NCI-H1694 treated with DMSO at 0.1 percent for 48 hours (cell line): ENCODE measurements around the gene RNF166.
"Not testable (repeated sequence)": the region's sequence is repeated elsewhere in the genome, so short reads cannot be mapped to it uniquely, and the experiment has no call there.

Source experiments
- DNase-seq: peaks from one replicate; lab custom pipeline; 2025; lab: John Stamatoyannopoulos, UW

The RNF166 gene

DNA sequence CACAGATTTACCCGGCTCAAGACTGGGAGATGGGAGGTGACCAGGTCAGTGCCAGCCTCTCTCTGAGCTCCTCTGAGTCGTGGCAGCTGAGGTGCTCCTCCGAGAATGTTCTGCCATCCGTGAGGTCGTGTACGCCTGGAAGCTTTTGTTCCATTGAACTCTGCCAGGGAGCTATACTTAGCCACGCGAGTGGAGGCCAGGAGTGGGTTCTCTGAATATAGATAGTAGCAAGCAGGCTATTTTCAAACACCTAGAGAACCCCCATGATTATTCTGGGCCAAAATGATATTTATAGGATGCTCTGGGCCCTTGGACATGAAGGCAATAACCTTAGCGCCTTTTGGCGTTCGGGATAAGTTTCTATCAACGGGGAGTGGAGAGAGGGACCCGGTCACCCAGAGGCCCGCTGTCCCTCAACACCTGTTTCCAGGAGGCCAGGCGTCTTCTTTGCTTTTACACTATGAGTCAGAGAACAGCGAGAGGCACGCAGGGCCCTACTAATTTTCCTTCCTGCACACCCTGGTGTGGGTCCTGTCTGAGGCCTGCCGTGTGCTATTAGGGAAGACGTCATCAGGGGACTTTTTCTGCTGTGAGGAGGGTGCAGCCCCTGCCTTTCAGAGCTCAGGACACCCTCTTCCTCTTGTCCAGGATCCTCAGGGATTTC is 32.4 kb downstream of the RNF166 start:
- DNase-seq = no peak

DNA sequence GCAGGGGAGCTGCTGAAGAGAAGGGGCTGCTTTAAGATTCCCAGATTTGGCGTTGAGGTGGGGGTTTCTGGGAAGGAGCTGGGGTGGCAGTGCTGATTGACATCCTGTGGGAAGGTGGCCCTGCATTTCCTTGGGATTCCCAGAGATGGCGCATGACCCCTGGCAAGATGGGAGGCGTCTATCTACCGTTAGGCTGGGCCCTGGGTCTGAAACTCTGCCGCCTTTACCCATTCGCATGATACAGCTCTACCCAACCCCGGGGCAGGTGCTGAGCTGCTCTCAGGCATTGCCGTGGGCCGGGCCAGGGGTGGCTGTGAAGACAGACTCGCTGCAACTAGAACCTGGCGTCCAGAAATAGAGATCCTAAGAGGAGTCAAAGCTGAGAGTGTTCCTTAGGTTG is 33.4 kb downstream of the RNF166 start:
- no peak for DNase-seq

DNA sequence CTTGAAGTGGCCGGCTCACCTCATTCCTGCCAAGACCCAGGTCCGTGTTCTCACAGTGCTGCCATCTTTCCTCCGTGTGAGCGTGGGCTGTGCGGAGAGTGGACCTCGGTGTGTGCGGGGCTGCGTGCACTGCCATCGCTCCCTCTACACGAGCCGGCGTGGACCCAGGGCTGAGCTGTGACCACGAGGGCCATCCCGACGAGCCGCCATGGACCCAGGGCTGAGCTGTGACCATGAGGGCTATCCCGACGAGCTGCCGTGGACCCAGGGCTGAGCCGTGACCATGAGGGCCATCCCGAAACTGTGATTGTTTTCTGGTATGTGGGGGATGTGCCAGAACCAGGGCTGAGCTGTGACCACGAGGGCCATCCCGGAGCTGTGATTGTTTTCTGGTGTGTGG is 34.4 kb downstream of the RNF166 start:
- DNase-seq = no peak

DNA sequence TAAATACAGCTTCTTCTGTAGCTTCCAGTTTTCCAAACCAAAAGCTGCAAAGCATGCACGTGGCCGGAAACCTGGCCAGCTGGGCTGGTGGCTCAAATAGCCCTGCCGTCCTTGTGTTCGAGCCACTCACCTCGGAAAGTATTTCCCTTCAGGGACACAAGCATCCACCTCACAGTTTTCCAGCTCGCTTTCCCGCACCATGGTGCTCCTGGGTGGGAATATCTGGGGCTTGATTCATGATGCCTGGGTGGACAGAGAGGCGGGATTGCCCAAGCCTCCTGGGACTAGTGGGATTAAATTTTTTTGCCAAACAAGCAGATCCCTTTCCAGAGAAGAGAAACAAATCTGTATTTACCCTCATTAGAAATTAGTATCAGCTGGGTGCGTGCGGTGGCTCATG is 36.2 kb downstream of the RNF166 start:
- no peak for DNase-seq

DNA sequence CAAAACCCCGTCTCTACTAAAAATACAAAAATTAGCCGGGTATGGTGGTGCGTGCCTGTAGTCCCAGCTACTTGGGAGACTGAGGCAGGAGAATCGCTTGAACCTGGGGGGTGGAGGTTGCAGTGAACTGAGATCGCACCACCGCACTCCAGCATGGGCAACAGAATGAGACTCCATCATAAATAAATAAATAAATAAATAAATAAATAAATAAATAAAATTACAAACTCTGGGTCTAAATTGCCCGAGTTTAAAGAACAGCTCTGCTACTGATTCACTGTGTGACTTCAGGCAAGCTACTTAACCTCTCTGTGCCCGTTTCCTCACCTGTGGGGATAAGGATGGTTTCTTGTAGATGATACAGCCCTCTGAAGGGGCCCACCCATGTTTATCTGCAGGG is 36.7 kb downstream of the RNF166 start:
- DNase-seq = not testable (repeated sequence)

DNA sequence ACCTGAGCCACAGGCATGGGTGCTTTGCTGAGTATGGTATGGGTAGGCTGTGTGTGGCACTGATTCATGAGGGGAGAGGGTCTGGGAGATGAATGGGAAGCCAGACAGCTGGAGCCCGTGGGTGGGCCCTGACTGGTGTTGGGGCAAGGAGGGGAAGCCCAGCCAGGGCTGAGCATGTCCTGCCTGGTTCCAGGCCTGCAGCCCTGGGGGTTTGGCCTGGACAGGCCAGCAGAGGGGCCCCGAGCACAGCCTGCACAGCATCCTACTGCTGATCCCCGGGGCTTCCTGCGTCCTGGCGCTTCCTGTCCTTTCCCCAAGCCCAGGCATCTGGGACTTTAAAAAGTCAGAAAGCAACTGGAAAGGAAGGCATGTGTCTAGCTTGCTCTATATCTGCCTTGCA is 38.7 kb downstream of the RNF166 start:
- DNase-seq = no peak

DNA sequence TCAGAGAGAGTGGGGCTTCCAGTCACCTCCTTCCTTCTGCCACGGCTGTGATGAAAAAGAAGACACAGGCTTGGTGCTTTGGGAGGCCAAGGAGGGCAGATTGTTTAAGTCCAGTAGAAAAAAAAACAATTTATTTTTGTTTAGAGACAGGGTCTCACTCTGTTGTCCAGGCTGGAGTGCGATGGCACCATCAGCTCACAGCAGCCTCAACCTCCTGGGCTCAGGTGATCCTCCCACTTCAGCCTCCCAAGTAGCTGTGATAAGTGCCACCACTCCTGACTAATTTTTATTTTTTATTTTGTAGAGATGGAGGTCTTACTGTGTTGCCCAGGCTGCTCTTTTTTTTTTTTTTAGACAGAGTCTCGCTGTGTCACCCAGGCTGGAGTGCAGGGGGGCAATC is 40.6 kb downstream of the RNF166 start:
- no peak for DNase-seq

DNA sequence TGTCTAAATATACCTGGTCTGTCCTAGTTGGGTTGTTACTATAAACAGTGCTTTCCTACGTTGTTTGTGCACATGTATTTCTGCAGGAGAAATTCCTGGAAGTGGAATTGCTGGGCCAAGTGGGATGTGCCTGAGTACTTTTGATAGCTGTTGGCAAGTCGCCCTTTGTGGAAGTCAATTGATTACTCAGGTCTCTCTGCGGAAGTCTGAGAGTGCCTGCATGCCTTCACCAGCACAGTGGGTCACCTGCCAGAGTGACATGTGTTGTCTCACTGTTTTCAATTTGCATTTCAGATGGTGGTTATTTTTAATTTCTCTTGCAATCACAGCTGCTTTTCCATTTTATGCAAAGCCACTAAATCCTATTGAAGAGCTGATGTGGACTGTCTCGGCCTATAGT is 41.1 kb downstream of the RNF166 start:
- no peak for DNase-seq

DNA sequence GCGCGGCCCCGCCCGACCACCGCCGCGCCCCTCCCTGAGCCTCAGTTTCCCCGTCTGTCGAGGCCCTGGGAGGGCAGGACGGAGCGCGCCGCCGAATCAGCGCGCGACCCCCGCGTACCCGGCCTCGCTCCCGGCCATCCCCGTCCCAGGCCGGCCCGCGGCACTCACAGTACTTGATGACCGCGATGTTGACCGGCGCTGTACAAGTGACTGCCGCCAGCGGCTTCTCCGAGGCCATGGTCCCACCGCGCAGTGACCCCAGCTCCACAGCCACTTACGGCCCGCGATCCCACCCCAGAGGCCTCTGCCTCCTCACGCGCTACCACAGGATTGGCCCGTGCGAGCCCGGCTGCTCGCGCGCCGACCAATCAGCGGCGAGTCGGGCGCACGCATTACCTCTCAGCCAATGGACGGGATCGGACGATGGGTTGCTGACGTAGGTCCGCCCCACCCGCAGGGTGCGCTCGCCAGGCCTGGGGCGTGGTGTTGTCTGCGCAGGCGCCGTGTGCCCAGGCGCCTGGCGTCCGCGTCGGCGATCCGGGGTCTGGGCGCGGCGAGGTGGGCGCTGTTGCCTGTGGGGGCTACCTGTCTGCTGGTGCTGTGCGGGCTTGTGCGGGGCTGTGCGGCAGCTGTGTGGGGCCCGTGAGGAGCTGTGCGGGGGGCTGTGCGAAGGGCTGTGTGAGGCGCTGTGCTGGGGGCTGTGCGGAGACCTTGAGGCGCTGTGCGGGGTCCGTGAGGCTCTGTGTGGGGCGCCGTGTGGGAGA is 43.2 kb downstream of the RNF166 start, which contains the start of gene MVD:
Gene MVD, minus strand, starts transcription at position 249 of the 764 bp plus-strand sequence. Its CDS starts 11 bp downstream, at position 238.
- DNase-seq = peak; percentile 90

DNA sequence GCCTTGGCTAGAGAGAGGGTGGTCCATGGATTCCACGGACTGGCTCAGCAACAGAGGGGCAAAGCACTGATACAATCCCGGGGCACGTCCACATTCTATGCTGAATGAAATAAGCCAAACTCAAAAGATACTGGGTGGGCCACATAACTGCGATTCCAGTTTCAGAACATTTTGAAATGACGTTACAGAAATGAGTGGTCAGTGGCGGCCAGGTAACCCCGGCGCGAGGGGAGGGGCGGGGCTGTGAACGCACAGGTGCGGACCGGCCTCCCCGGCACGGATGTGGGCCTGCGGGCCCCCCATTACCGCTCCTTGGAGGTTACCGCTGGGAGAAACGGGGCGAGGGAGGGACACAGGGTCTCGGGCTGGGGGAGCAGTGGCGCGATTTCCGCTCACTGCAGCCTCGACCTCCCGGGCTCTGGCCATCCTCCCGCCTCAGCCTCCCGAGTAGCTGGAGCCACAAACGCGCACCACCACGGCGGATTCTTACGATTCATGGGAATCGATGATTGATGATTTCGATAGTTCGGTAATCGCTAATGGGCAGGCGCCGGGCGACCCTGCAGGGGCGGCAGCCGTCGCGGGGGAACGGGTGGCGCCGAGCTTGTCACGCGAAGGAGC is 43.9 kb downstream of the RNF166 start:
- no peak for DNase-seq

DNA sequence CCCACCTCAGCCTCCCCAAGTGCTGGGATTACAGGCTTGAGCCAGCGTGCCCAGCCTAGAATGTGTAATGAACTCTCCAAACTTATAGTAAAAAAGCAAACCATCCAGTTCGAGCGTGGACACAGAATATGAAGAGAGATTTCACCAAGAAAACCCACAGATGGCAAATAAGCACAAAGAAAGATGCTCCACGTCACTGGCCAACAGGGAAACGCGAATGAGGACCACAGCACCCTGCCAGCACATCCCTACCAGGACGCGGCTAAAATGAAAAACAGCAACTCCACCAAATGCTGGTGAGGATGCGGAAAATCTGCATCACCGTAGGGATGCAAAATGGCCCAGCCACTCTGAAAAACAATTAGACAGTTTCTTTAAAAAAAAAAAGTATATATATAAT is 44.7 kb downstream of the RNF166 start:
- DNase-seq = no peak

DNA sequence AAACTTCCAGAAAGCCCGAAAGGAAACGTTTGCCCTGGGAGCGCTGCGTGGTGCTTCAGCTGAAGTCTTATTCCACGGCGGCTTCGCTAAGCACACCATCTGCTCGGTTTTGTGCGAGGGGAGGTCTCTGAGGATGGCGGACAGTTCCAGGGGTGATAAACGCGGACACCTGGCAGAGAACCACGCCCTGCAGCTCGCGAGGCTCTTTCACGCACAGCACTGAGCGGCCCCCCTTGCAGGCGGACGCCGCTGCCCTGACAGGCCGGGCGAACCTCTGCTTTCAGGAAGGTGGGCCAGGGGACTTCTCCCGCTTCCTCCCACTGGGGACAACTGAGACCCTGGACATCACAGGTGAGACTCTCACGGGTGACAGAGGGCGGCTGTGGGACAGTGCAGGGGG is 47.0 kb downstream of the RNF166 start:
- no peak for DNase-seq

DNA sequence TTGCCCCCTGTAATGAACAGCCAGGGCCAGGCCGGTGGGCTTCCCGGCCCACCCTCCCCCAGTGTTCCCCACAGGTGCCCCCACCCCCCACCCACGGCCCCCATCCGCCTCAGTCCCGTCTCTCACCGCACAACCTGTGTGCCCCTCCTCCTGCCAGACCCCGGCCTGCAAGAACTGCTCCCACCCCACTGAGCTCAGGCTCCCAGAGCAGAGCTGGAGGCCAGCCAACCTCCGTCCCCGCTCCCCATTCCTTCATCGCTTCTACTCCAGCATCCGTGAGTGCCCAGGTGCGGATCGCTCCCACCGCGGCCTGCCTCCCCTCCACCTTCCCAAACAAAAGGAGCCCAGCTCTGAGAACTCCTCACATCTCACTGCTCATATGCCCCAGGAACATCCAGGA is 47.5 kb downstream of the RNF166 start:
- no peak for DNase-seq

DNA sequence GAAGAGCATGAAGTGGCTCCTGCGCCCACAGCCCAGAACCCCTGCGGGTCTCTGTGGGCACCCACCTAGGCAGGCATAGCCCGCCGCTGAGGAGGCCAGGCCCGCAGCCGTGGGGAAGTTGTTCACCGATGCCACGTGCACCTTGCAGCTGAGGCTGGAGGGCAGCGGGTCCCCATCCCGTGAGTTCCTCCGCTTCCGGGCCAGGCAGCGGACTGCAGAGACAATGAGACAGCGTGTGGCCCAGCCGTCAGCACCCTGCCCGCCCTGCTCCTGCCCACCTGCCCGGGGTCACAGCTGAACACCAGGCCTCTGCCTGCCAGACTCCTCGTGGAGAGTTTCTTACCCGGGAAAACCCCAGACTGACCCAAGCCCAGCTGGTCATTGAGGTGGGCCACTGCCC is 48.8 kb downstream of the RNF166 start:
- no peak for DNase-seq

DNA sequence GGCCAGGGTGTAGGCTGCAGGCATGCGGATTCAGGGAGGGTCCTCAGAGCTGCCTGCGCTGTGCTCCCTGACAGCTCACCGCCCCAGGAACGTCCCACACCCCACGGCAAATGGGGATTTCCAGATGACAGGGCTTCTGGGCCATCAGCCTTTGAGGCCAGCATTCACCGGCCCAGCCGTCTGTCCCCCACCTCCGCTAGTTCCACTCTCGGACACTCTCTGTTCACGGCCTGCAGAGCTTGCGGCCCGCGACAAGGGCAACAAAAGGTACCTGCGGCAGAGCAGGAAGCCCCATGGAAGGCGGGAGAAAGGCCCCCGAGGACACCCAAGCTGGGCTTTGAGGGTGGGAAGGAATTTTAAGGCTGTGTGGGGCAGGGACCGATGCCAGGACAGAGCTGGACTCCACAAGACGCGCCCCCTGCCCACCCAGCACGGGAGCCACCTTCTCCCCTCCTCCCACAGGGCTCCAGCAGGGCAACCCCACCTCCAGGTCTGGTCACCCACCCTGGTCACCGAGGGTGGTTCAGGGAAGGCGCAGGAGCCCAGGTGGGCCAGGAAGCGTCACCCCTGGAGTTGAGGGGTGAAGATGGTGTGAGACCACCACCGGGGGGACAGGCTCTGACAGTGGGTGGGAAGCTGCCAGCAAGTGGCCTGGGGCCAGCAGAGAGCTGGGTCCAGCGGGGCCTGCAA is 49.8 kb downstream of the RNF166 start:
- no peak for DNase-seq

DNA sequence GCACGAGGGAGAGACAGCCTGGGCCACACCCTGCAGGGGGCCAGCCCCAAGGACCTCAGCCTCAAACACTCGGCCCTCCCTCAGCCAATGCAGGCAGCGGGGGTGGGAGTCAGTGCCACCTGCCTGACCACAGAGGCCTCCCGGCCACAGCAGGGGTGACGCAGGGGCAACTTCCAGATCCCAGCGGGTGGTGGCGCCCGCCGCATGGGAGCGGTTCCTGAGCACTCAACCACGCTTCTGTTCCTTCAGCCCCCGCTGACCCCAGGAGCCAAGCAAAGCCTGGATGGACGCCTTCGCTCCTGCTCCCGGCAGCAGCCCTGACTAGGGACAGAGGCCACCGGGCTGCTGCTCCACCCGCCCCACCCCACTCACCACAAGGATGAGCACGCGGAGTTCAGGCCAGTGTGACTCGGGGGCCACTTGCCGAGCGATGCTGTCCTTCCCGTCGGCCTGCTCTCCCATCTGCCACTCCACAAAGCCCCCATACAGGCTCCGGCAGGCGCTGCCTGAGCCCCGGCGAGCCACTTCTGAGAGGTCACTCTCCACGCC is 50.4 kb downstream of the RNF166 start:
- no peak for DNase-seq

DNA sequence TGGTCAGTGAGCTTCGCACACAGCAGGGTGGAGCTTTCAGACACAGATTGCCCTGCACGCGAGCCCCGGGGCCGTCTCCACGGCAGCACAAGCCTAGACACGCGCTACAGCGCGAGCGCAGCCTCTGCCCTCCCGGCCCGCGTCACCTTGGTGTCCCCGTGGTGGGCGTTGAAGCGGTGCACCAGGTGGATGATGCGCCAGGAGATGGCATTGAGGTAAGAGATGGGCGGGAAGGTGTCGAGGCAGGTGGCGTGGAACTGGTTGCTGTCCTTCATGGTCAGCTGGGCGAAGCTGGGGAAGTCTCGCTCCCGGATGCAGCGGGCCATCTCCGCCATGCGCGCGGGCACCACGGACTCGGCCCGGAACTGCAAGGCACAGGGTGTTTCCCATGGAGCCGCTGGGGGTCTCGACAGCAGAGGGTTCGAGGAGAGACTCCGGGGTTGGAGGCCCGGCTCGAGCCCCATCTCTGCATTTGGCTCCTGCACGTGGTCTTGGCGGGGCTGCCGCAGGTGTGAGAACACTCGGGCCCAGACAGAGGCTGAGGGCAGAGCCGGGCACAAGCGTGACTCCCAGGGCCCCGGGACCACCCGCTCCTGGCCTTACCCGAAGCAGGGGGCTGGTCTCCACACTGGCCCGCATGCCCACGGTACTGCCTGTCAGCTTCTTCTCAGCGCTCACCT is 51.0 kb downstream of the RNF166 start:
- no peak for DNase-seq

DNA sequence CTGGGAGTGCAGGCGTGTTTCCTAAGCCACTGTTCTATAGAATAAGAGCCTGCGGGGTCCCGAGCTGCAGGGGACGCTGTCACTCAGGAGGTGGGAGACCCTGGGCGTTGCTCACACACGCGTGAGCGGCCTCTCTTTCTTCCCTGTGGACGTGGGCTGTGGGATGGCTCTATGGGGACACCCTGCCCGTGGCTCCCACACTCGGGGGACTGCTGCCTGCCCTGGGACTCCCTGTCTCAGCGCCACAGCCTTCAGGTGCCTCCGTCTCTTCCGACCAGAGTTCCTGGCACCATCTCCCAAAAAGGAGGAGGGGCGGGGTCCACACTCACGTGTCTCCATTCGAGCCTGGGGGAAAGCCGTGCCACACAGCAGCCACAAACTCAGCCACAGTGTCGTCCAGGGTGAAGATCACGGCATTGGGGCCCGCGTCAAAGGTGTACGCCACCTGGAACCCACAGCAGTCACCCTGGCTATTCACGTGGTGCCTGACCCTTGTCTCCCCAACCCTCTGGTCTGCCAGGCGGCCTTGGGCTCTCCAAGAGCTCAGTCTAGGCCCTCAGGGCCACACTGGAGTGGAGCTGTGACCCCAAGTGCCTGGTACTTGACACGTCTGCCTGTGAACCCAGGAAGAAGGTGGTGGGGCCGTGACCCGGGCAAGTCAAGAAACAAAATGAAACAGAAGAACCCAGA is 51.7 kb downstream of the RNF166 start:
- no peak for DNase-seq

DNA sequence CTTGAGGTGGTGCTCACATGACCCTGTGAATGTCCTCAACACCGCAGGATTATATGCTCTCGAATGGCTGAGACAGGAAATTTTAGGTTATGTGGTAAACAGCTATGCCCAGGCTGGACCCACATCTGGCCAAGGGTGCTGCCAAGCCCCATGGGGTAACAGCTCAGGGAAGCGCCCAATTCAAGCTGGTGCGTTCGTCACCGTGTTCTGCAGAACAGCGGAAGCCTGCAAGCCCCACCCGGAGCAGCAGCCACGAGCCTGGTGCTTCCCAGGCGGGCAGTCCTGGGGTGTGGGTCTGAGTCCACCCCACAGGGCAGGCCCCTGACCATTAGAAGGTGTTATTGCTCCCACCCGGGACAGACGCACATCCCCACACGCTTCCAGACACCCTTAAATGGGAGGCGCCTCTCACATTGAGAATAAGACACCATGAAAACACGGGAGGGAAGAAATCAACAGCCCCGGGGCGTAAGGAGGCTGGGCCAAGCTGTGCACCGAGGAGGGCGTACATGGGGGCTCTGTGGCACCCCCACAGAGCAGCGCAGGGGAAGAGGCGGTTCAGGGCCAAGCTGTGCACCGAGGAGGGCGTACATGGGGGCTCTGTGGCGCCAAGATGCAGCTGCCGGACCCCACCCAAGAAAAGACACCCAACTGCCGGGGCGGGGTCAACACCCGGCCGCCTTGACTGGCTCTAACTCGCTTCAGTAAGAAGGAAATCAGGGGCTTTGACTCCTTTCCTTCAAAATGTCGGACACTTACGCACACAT is 52.4 kb downstream of the RNF166 start:
- no peak for DNase-seq

DNA sequence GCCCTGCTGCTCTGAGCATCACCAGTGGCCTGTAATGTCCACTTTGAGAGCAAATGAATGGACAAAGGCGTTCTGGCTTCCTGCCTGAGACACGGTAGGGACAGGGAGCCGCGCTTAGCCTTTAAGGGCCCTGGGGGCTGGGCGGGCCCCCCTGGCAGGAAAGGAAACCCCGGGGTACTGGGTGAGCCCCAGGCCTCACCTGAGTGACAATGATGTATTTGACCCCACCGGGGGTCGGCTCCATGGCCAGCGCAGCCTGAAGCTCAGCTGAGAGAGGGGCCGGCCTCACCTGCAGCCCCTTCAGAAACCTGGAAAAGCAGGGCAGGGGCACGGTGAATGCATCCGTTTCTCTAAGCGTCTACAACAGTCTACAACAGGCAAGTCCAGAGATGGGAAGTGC is 53.1 kb downstream of the RNF166 start:
- no peak for DNase-seq

DNA sequence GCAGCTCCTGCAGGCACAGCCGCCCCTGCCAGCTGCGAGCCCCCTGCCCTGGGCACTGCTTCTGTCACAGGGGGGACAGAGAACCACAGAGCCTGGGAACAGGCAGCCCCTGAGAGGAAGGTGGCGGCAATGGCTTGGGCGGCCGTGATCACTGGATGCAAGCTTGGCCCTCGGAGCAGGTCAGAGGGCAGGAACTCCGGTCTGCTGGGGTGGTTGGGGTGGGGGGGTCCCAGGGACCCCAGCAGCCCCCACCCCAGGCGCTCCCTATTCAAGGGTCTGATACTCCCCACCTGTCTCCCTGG is 53.5 kb downstream of the RNF166 start:
- DNase-seq = no peak
